Amniotic epithelial cell (primary cell): ENCODE measurements around the gene CD81.

Source experiments
- DNase-seq: peaks from one replicate; pipeline ENCODE4 v3.0.0-alpha.2; 2010; ENCODE audit warnings: low read depth

Gene CD81

GRCh38 chr11:2421996-2422395, 44.9 kb downstream of the CD81 start:
- DNase-seq, result no peak

GRCh38 chr11:2422461-2423156, 45.5 kb downstream of the CD81 start:
- no peak for DNase-seq

GRCh38 chr11:2423157-2424025, 46.3 kb downstream of the CD81 start:
- no peak for DNase-seq

GRCh38 chr11:2424811-2425495, 47.8 kb downstream of the CD81 start:
- no peak for DNase-seq

- DNase-seq, result no peak
Observed at GRCh38 chr11:2425506-2425905, 48.4 kb downstream of the CD81 start.

GRCh38 chr11:2426221-2426620, 49.1 kb downstream of the CD81 start:
- DNase-seq, result no peak

- DNase-seq, result no peak
Observed at GRCh38 chr11:2426826-2427521, 49.9 kb downstream of the CD81 start.

- no peak for DNase-seq
Observed at GRCh38 chr11:2427721-2428321, 50.7 kb downstream of the CD81 start.

GRCh38 chr11:2428322-2428795, 51.2 kb downstream of the CD81 start:
- DNase-seq, result peak; percentile 24

- DNase-seq, result no peak
Observed at GRCh38 chr11:2431395-2431794, 54.3 kb downstream of the CD81 start.

- no peak for DNase-seq
Observed at GRCh38 chr11:2432171-2432621, 55.1 kb downstream of the CD81 start.

- no peak for DNase-seq
Observed at GRCh38 chr11:2432628-2433071, 55.5 kb downstream of the CD81 start.

- DNase-seq, result no peak
Observed at GRCh38 chr11:2433106-2433925, 56.2 kb downstream of the CD81 start.

GRCh38 chr11:2434008-2434407, 56.9 kb downstream of the CD81 start:
- no peak for DNase-seq

GRCh38 chr11:2434506-2435255, 57.6 kb downstream of the CD81 start:
- DNase-seq, result no peak

- no peak for DNase-seq
Observed at GRCh38 chr11:2435288-2436012, 58.3 kb downstream of the CD81 start.

- no peak for DNase-seq
Observed at GRCh38 chr11:2436013-2436520, 59.0 kb downstream of the CD81 start.

- DNase-seq, result no peak
Observed at GRCh38 chr11:2436521-2437031, 59.5 kb downstream of the CD81 start.

GRCh38 chr11:2437516-2437915, 60.4 kb downstream of the CD81 start:
- DNase-seq, result no peak
